Measurements from ENCODE around the gene KTI12.
"Not testable (repeated sequence)": the region's sequence is repeated elsewhere in the genome, so short reads cannot be mapped to it uniquely, and the experiment has no call there.

KTI12 gene

GRCh38 chr1:52037402-52037814 lies 3.8 kb upstream of the KTI12 start:
- DNase-seq, result no peak

GRCh38 chr1:52034050-52034384 lies 407 bp upstream of the KTI12 start:
- DNase-seq, result no peak

- DNase-seq, result peak in 1 of 2 experiments; percentile 27
These were observed 852 bp downstream of the KTI12 start for GRCh38 chr1:52032785-52033131.

- no peak for DNase-seq
These were observed 1.4 kb downstream of the KTI12 start for GRCh38 chr1:52032124-52032784.

- not testable (repeated sequence) for DNase-seq
These were observed 4.8 kb downstream of the KTI12 start for GRCh38 chr1:52028839-52029238.

- no peak for DNase-seq
These were observed 5.3 kb downstream of the KTI12 start for GRCh38 chr1:52028328-52028727.

- no peak for DNase-seq
These were observed 7.3 kb downstream of the KTI12 start for GRCh38 chr1:52026278-52026677.

GRCh38 chr1:52022133-52022532 lies 11.5 kb downstream of the KTI12 start:
- DNase-seq, result no peak

- no peak for DNase-seq
These were observed 25.4 kb downstream of the KTI12 start for GRCh38 chr1:52008071-52008809.

GRCh38 chr1:52007215-52008002 lies 26.2 kb downstream of the KTI12 start:
- DNase-seq, result no peak

GRCh38 chr1:52006081-52006553 lies 27.5 kb downstream of the KTI12 start:
- not testable (repeated sequence) for DNase-seq

GRCh38 chr1:52005548-52005947 lies 28.1 kb downstream of the KTI12 start:
- not testable (repeated sequence) for DNase-seq

GRCh38 chr1:52003877-52004276 lies 29.7 kb downstream of the KTI12 start:
- no peak for DNase-seq

- peak; percentile 35 to 78 for DNase-seq
These were observed 31.3 kb downstream of the KTI12 start for GRCh38 chr1:52002038-52002917.

- no peak for DNase-seq
These were observed 34.9 kb downstream of the KTI12 start for GRCh38 chr1:51998701-51999100.

- no peak for DNase-seq
These were observed 35.6 kb downstream of the KTI12 start for GRCh38 chr1:51997974-51998382.

- DNase-seq, result peak; percentile 56 to 79
These were observed 43.1 kb downstream of the KTI12 start, which contains the start of gene RAB3B for GRCh38 chr1:51990478-51990965. TSS of gene RAB3B (minus strand) at chr1:51990700. CDS start at chr1:51977117, 13,583 bp downstream.

- no peak for DNase-seq
These were observed 43.8 kb downstream of the KTI12 start for GRCh38 chr1:51989582-51990477.

GRCh38 chr1:51988254-51988653 lies 45.4 kb downstream of the KTI12 start:
- no peak for DNase-seq

- DNase-seq, result no peak
These were observed 46.9 kb downstream of the KTI12 start for GRCh38 chr1:51986718-51987117.

- DNase-seq, result no peak
These were observed 51.4 kb downstream of the KTI12 start for GRCh38 chr1:51982161-51982560.
